ENCODE measurements around the gene CDIPT. TPM values are rescaled to one million over a fixed set of nuclear protein-coding genes. Genes with fewer than 3 reads are reported as not detected.

The CDIPT gene
- total and polyA plus RNA-seq, 2 of the 4 experiments (the other 2 are of a cell fraction): 47.1 to 100 TPM

- Histone ChIP-seq H3K4me2 (ENCODE audit: low read depth, low read length) (no peak overlapping the region), H4K5ac (ENCODE audit: low read depth, low read length) (no peak overlapping the region), H3K18ac (ENCODE audit: low read depth, low read length) (no peak overlapping the region), H2AK9ac (replicated peaks; ENCODE audit: low read depth, low read length, poor library complexity) (no peak overlapping the region), H2BK5ac (ENCODE audit: low read depth, low read length, poor library complexity, severe bottlenecking) (no peak overlapping the region), H4K8ac (ENCODE audit: low read depth in 2 of 2, low read length in 2 of 2) (no peak overlapping the region), H3K14ac (replicated peaks; ENCODE audit: low read depth, low read length) (no peak overlapping the region), H3K79me1 (ENCODE audit: low read depth in 1 of 2, low read length in 2 of 2) (peaks cover 0 to 41% of the 10 kb centered on the region in 2 experiments; a peak in 1 of 4 replicates), H3K27ac (ENCODE audit: insufficient read depth, low read length) (no peak overlapping the region), H2BK120ac (ENCODE audit: low read depth, low read length) (no peak overlapping the region), H2AK5ac (ENCODE audit: low read depth, low read length) (no peak overlapping the region), H2BK15ac (ENCODE audit: low read depth, low read length) (no peak overlapping the region), H3K36me3 (ENCODE audit: control insufficient read depth, insufficient read depth, low read length) (peaks cover 80% of the 10 kb centered on the region), H3K4me1 (ENCODE audit: control insufficient read depth, insufficient read depth, low read length) (no peaks in the 10 kb centered on the region; the same call in none of the 2 replicates), H4K20me1 (ENCODE audit: insufficient read depth, low read length) (no peaks in the 10 kb centered on the region; the same call in 1 of the 2 replicates), H3K4ac (ENCODE audit: low read depth, low read length) (no peak overlapping the region), H2AFZ (replicated peaks; ENCODE audit: low read length, poor library complexity) (no peak overlapping the region), H3K56ac (ENCODE audit: extremely low read depth, insufficient read depth, low read length) (no peak overlapping the region), H4K91ac (ENCODE audit: insufficient read depth, low read depth, low read length) (no peak overlapping the region), H3K9me1 (ENCODE audit: insufficient read depth, low read length) (no peaks in the 10 kb centered on the region), H3K9me3 (ENCODE audit: control insufficient read depth, insufficient read depth, low read length) (no peaks in the 10 kb centered on the region), H3K9ac (ENCODE audit: low read depth, low read length) (no peak overlapping the region), H2BK20ac (ENCODE audit: low read depth, low read length) (no peak overlapping the region), H3K27me3 (ENCODE audit: control insufficient read depth, insufficient read depth, low read length) (no peaks in the 10 kb centered on the region), H3K23ac (ENCODE audit: low read depth, low read length) (no peak overlapping the region), H3K4me3 (ENCODE audit: insufficient read depth, low read depth, low read length) (no peak overlapping the region)
- in situ Hi-C loops (cut with MboI; ENCODE audit: low sequenced_read_pairs): no loop called here
- CTCF ChIA-PET: no interaction called here
- 86% methylated on average over 16 of the region's 23 CpGs; no CpG with 5 or more reads in 1 of the 2 experiments for WGBS, 2 experiments (ENCODE audit: extremely low coverage in 2 of 2, insufficient read length in 1 of 2)
- no TSS peak for BruUV-seq (replicated peaks)
- dilution Hi-C loops (cut with HindIII; ENCODE audit: low sequenced_read_pairs, unreplicated experiment): no loop called here
- intact Hi-C loops (cut with micrococcal nuclease): no loop called here
- ATAC-seq (ENCODE audit: low read depth) (no peak), DNase-seq (no peak)
- POLR2A ChIA-PET (ENCODE audit: unreplicated experiment): no interaction called here
- TF ChIP-seq RCOR1 (IDR thresholded peaks at IDR 0.05; ENCODE audit: insufficient replicate concordance, low read length) (no peak), CEBPB (IDR thresholded peaks at IDR 0.05; ENCODE audit: low read depth, low read length) (no peak), MAFK (IDR thresholded peaks at IDR 0.05; ENCODE audit: low read depth, low read length) (no peak), NFE2L2 (IDR thresholded peaks at IDR 0.05; ENCODE audit: low read depth, low read length) (no peak), SMC3 (IDR thresholded peaks at IDR 0.05; ENCODE audit: low read depth, low read length) (no peak), RAD21 (IDR thresholded peaks at IDR 0.05; ENCODE audit: low read length) (no peak), USF2 (IDR thresholded peaks at IDR 0.05; ENCODE audit: low read depth, low read length) (no peak), FOS (IDR thresholded peaks at IDR 0.05; ENCODE audit: low read depth, low read length) (no peak), CHD1 (IDR thresholded peaks at IDR 0.05; ENCODE audit: low read depth, low read length) (no peak), MXI1 (IDR thresholded peaks at IDR 0.05; ENCODE audit: borderline replicate concordance, low read depth, low read length) (no peak), POLR2A (IDR thresholded peaks at IDR 0.05; ENCODE audit: low read depth, low read length) (no peak), BHLHE40 (IDR thresholded peaks at IDR 0.05; ENCODE audit: low read depth, low read length) (no peak), MAZ (IDR thresholded peaks at IDR 0.05; ENCODE audit: borderline replicate concordance, low read depth, low read length) (no peak), RFX5 (IDR thresholded peaks at IDR 0.05; ENCODE audit: low read depth, low read length) (no peak)
- TF ChIP-seq, protein P1, sequence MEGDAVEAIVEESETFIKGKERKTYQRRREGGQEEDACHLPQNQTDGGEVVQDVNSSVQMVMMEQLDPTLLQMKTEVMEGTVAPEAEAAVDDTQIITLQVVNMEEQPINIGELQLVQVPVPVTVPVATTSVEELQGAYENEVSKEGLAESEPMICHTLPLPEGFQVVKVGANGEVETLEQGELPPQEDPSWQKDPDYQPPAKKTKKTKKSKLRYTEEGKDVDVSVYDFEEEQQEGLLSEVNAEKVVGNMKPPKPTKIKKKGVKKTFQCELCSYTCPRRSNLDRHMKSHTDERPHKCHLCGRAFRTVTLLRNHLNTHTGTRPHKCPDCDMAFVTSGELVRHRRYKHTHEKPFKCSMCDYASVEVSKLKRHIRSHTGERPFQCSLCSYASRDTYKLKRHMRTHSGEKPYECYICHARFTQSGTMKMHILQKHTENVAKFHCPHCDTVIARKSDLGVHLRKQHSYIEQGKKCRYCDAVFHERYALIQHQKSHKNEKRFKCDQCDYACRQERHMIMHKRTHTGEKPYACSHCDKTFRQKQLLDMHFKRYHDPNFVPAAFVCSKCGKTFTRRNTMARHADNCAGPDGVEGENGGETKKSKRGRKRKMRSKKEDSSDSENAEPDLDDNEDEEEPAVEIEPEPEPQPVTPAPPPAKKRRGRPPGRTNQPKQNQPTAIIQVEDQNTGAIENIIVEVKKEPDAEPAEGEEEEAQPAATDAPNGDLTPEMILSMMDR (conservative IDR thresholded peaks at IDR 0.05; ENCODE audit: low read depth, low read length): no peak
- TF ChIP-seq, protein P2, sequence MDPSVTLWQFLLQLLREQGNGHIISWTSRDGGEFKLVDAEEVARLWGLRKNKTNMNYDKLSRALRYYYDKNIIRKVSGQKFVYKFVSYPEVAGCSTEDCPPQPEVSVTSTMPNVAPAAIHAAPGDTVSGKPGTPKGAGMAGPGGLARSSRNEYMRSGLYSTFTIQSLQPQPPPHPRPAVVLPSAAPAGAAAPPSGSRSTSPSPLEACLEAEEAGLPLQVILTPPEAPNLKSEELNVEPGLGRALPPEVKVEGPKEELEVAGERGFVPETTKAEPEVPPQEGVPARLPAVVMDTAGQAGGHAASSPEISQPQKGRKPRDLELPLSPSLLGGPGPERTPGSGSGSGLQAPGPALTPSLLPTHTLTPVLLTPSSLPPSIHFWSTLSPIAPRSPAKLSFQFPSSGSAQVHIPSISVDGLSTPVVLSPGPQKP (IDR thresholded peaks at IDR 0.05; ENCODE audit: borderline replicate concordance, low read depth, low read length): no peak
Measured at GRCh38 chr16:29841631-29842030, 21.4 kb downstream of the CDIPT start.

Measured in IMR-90 (cell line).